IPS-18a (cell line): ENCODE measurements around the gene OR51G2.
"Not testable (repeated sequence)": the region's sequence is repeated elsewhere in the genome, so short reads cannot be mapped to it uniquely, and the experiment has no call there.

Experiments
- H3K27ac ChIP-seq: one replicate; pipeline ENCODE4 v1.5.1; 2013; ENCODE audit warnings: low read length
- H3K27me3 ChIP-seq: one replicate; pipeline ENCODE4 v1.6.1; 2013; ENCODE audit warnings: mild to moderate bottlenecking, low read length; ENCODE audit not compliant: control insufficient read depth, insufficient read depth
- H3K36me3 ChIP-seq: one replicate; pipeline ENCODE4 v1.6.1; 2013; ENCODE audit warnings: low read depth, low read length; ENCODE audit not compliant: control insufficient read depth
- H3K4me1 ChIP-seq: one replicate; pipeline ENCODE4 v1.6.1; 2013; ENCODE audit warnings: low read depth, low read length; ENCODE audit not compliant: control insufficient read depth
- H3K4me3 ChIP-seq: one replicate; pipeline ENCODE4 v1.5.1; 2013; ENCODE audit warnings: low read length
- H3K9ac ChIP-seq: one replicate; pipeline ENCODE4 v1.6.1; 2013; ENCODE audit warnings: mild to moderate bottlenecking, low read length, moderate library complexity
- H3K9me3 ChIP-seq: one replicate; pipeline ENCODE4 v1.6.1; 2013; ENCODE audit warnings: low read depth, low read length; ENCODE audit not compliant: control insufficient read depth

OR51G2 gene

GRCh38 chr11:4919250-4919649, at the start of gene OR51G2:
OR51G2 (minus strand) TSS chr11:4919350; CDS start chr11:4915663, 3,687 bp downstream.
- no peak within 1 kb of the TSS for H3K27ac ChIP-seq
- no peaks in the 10 kb centered on the region for H3K9me3 ChIP-seq
- H3K4me3 ChIP-seq = no peak within 1 kb of the TSS
- no peaks in the 10 kb centered on the region for H3K27me3 ChIP-seq
- H3K9ac ChIP-seq = no peak within 1 kb of the TSS
- no peaks in the 10 kb centered on the region for H3K36me3 ChIP-seq
- H3K4me1 ChIP-seq = no peaks in the 10 kb centered on the region

GRCh38 chr11:4962816-4963215, 43.7 kb upstream of the OR51G2 start:
- Histone ChIP-seq H3K27ac (no peak overlapping the region), H3K4me3 (no peak overlapping the region), H3K9me3 (no peaks in the 10 kb centered on the region), H3K9ac (no peak overlapping the region), H3K36me3 (no peaks in the 10 kb centered on the region), H3K27me3 (no peaks in the 10 kb centered on the region), H3K4me1 (no peaks in the 10 kb centered on the region)

GRCh38 chr11:4960877-4961276, 41.7 kb upstream of the OR51G2 start:
- no peaks in the 10 kb centered on the region for H3K27me3 ChIP-seq
- H3K4me3 ChIP-seq = no peak overlapping the region
- H3K27ac ChIP-seq = no peak overlapping the region
- no peak overlapping the region for H3K9ac ChIP-seq
- H3K36me3 ChIP-seq = no peaks in the 10 kb centered on the region
- no peaks in the 10 kb centered on the region for H3K9me3 ChIP-seq
- no peaks in the 10 kb centered on the region for H3K4me1 ChIP-seq

GRCh38 chr11:4957396-4957795, 38.2 kb upstream of the OR51G2 start:
- H3K9me3 ChIP-seq = no peaks in the 10 kb centered on the region

GRCh38 chr11:4955613-4956012, 36.5 kb upstream of the OR51G2 start, which contains the start of gene OR51A2:
OR51A2 (minus strand) TSS chr11:4955713; CDS start chr11:4955713, 0 bp downstream.
- H3K36me3 ChIP-seq, H3K27ac ChIP-seq, H3K9me3 ChIP-seq, H3K4me3 ChIP-seq, H3K4me1 ChIP-seq, H3K27me3 ChIP-seq, H3K9ac ChIP-seq: not testable (repeated sequence)

More at GRCh38 chr11:4957396-4957795, 38.2 kb upstream of the OR51G2 start:
- Histone ChIP-seq H3K4me1 (no peaks in the 10 kb centered on the region), H3K27ac (no peak overlapping the region), H3K4me3 (no peak overlapping the region), H3K9ac (no peak overlapping the region), H3K36me3 (no peaks in the 10 kb centered on the region), H3K27me3 (no peaks in the 10 kb centered on the region)

GRCh38 chr11:4947505-4947904, 28.4 kb upstream of the OR51G2 start, which contains the start of gene OR51A4:
OR51A4 (minus strand) TSS chr11:4947605; CDS start chr11:4947100, 505 bp downstream.
- no peak within 1 kb of the TSS for H3K9ac ChIP-seq

GRCh38 chr11:4936745-4937144, 17.6 kb upstream of the OR51G2 start:
- Histone ChIP-seq H3K4me3 (no peak overlapping the region), H3K9me3 (no peaks in the 10 kb centered on the region), H3K9ac (no peak overlapping the region), H3K27me3 (no peaks in the 10 kb centered on the region), H3K27ac (no peak overlapping the region), H3K4me1 (no peaks in the 10 kb centered on the region), H3K36me3 (no peaks in the 10 kb centered on the region)

More at GRCh38 chr11:4947505-4947904, 28.4 kb upstream of the OR51G2 start, which contains the start of gene OR51A4:
- Histone ChIP-seq H3K4me1 (no peaks in the 10 kb centered on the region), H3K36me3 (no peaks in the 10 kb centered on the region), H3K9me3 (no peaks in the 10 kb centered on the region), H3K27ac (no peak within 1 kb of the TSS), H3K4me3 (no peak within 1 kb of the TSS), H3K27me3 (no peaks in the 10 kb centered on the region)

- Histone ChIP-seq H3K9me3 (no peaks in the 10 kb centered on the region), H3K4me3 (no peak overlapping the region), H3K9ac (no peak overlapping the region), H3K4me1 (no peaks in the 10 kb centered on the region), H3K27me3 (no peaks in the 10 kb centered on the region), H3K36me3 (no peaks in the 10 kb centered on the region), H3K27ac (no peak overlapping the region)
These were observed 13.6 kb upstream of the OR51G2 start for GRCh38 chr11:4932751-4933150.

- Histone ChIP-seq H3K9ac (no peak overlapping the region), H3K4me1 (no peaks in the 10 kb centered on the region), H3K27me3 (no peaks in the 10 kb centered on the region), H3K9me3 (no peaks in the 10 kb centered on the region), H3K36me3 (no peaks in the 10 kb centered on the region), H3K4me3 (no peak overlapping the region), H3K27ac (no peak overlapping the region)
These were observed 7.5 kb upstream of the OR51G2 start for GRCh38 chr11:4926608-4927007.

GRCh38 chr11:4924239-4924638, 5.1 kb upstream of the OR51G2 start, which contains the start of gene OR51G1:
OR51G1 (minus strand) TSS chr11:4924339; CDS start chr11:4924339, 0 bp downstream.
- H3K36me3 ChIP-seq = no peaks in the 10 kb centered on the region
- no peaks in the 10 kb centered on the region for H3K27me3 ChIP-seq
- no peaks in the 10 kb centered on the region for H3K4me1 ChIP-seq
- no peak within 1 kb of the TSS for H3K4me3 ChIP-seq
- no peak within 1 kb of the TSS for H3K9ac ChIP-seq
- H3K27ac ChIP-seq = no peak within 1 kb of the TSS
- H3K9me3 ChIP-seq = no peaks in the 10 kb centered on the region

GRCh38 chr11:4922304-4922703, 3.2 kb upstream of the OR51G2 start:
- Histone ChIP-seq H3K9me3 (no peaks in the 10 kb centered on the region), H3K4me1 (no peaks in the 10 kb centered on the region), H3K27me3 (no peaks in the 10 kb centered on the region), H3K9ac (no peak overlapping the region), H3K27ac (no peak overlapping the region), H3K36me3 (no peaks in the 10 kb centered on the region), H3K4me3 (no peak overlapping the region)

- H3K4me3 ChIP-seq = no peak overlapping the region
- H3K4me1 ChIP-seq = no peaks in the 10 kb centered on the region
- no peaks in the 10 kb centered on the region for H3K9me3 ChIP-seq
- H3K36me3 ChIP-seq = no peaks in the 10 kb centered on the region
- H3K9ac ChIP-seq = no peak overlapping the region
- no peak overlapping the region for H3K27ac ChIP-seq
- H3K27me3 ChIP-seq = no peaks in the 10 kb centered on the region
These were observed 2.6 kb upstream of the OR51G2 start for GRCh38 chr11:4921796-4922195.
